ENCODE data around the gene SEC22A.
"Not testable (repeated sequence)": the region's sequence is repeated elsewhere in the genome, so short reads cannot be mapped to it uniquely, and the experiment has no call there.

SEC22A gene

GRCh38 chr3:123186695-123187094 is 15.0 kb upstream of the SEC22A start:
- no peak for DNase-seq

GRCh38 chr3:123188058-123188457 is 13.7 kb upstream of the SEC22A start:
- DNase-seq = no peak

GRCh38 chr3:123193448-123194101 is 8.2 kb upstream of the SEC22A start:
- DNase-seq = no peak

GRCh38 chr3:123194552-123194951 is 7.2 kb upstream of the SEC22A start:
- no peak for DNase-seq

GRCh38 chr3:123198372-123198771 is 3.4 kb upstream of the SEC22A start:
- DNase-seq = no peak

GRCh38 chr3:123201223-123201556 is 553 bp upstream of the SEC22A start:
- no peak for DNase-seq

GRCh38 chr3:123202451-123202850 is 708 bp downstream of the SEC22A start:
- no peak for DNase-seq

- DNase-seq = no peak
These were observed 17.2 kb downstream of the SEC22A start for GRCh38 chr3:123218990-123219389.

- DNase-seq = not testable (repeated sequence)
These were observed 19.6 kb downstream of the SEC22A start for GRCh38 chr3:123221369-123221768.

GRCh38 chr3:123225016-123225415 is 23.3 kb downstream of the SEC22A start:
- no peak for DNase-seq

- DNase-seq = no peak
These were observed 24.8 kb downstream of the SEC22A start for GRCh38 chr3:123226549-123226948.

GRCh38 chr3:123229145-123229544 is 27.4 kb downstream of the SEC22A start:
- DNase-seq = no peak

GRCh38 chr3:123236902-123237301 is 35.2 kb downstream of the SEC22A start:
- DNase-seq = no peak

GRCh38 chr3:123239186-123239585 is 37.4 kb downstream of the SEC22A start:
- DNase-seq = not testable (repeated sequence)

- DNase-seq = no peak
These were observed 38.0 kb downstream of the SEC22A start for GRCh38 chr3:123239756-123240155.

GRCh38 chr3:123244128-123244527 is 42.4 kb downstream of the SEC22A start:
- DNase-seq = no peak

- no peak for DNase-seq
These were observed 45.1 kb downstream of the SEC22A start for GRCh38 chr3:123246866-123247265.

GRCh38 chr3:123256256-123256655 is 54.5 kb downstream of the SEC22A start:
- no peak for DNase-seq

- no peak for DNase-seq
These were observed 56.6 kb downstream of the SEC22A start for GRCh38 chr3:123258359-123258758.

- DNase-seq = peak; percentile 41
These were observed 57.2 kb downstream of the SEC22A start for GRCh38 chr3:123258811-123259420.

- DNase-seq = no peak
These were observed 59.9 kb downstream of the SEC22A start for GRCh38 chr3:123261666-123262065.

GRCh38 chr3:123262226-123262625 is 60.5 kb downstream of the SEC22A start:
- DNase-seq = no peak

- DNase-seq = no peak
These were observed 61.1 kb downstream of the SEC22A start for GRCh38 chr3:123262868-123263267.

GRCh38 chr3:123263941-123264340 is 62.2 kb downstream of the SEC22A start:
- DNase-seq = no peak

GRCh38 chr3:123267821-123268220 is 66.1 kb downstream of the SEC22A start:
- DNase-seq = no peak
